ENCODE data around the gene MEIS1.

GRCh38 chr2:66408905-66409304 lies 26.0 kb upstream of the MEIS1 start:
- no peak for TF ChIP-seq CTCF (IDR thresholded peaks at IDR 0.05; ENCODE audit: low read depth, low read length, poor library complexity, severe bottlenecking)
- no peak for TF ChIP-seq EZH2phosphoT487 (IDR thresholded peaks at IDR 0.05; ENCODE audit: borderline replicate concordance, low read length)
